Measurements from ENCODE around the gene ITGAV.

DNA sequence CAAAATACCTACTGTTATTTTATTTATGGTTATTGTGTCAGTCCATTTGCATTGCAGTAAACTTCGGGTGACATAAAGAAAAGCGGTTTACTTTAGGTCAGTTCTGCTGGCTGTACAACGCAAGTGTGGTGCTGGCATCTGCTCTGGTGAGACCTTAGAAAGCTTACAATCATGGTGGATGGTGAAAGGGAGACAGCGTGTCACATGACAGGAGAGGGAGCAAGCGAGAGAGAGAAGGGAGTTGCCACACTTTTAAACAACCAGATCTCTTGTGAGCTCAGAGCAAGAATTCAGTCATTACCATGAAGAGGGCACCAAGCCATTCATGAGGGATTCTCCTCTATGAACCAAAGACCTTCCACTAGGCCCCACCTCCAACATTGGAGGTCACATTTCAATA lies 102.0 kb downstream of the ITGAV start:
- TF ChIP-seq SPI1 (IDR thresholded peaks at IDR 0.05; ENCODE audit: low read depth, low read length) (no peak), POLR2A (IDR thresholded peaks at IDR 0.05; ENCODE audit: low read depth, low read length) (no peak)
